ENCODE measurements around the gene TMEM270. TPM values are rescaled to one million over a fixed set of nuclear protein-coding genes. Genes with fewer than 3 reads are reported as not detected.

The TMEM270 gene, protein sequence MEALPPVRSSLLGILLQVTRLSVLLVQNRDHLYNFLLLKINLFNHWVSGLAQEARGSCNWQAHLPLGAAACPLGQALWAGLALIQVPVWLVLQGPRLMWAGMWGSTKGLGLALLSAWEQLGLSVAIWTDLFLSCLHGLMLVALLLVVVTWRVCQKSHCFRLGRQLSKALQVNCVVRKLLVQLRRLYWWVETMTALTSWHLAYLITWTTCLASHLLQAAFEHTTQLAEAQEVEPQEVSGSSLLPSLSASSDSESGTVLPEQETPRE
- total RNA-seq: not detected in 2 replicates
- long read RNA-seq: 0 reads

DNA sequence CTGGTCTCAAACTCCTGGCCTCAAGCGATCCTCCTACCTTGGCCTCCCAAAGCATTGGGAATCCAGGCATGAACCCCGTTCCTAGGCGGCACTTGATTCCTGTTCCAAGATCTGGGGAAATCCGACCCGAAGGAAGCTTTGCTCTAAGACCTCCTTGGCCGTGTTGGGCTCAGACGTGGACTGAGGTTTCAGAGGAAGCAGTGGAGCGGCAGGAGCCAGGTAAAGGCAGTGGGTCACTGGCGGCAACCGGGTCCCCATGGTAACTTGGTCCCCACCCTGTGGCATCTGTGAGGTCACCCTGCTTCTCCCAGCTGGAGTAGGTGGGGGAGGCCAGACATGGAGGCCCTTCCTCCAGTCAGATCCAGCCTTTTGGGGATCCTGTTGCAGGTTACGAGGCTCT, at the start of gene TMEM270:
TSS of gene TMEM270 (plus strand) at position 301 of the 400 bp plus-strand sequence. CDS start at position 337, 36 bp downstream.
- Mint-ChIP-seq H3K9me3 (ENCODE audit: low read depth) (no peaks in the 10 kb centered on the region), H3K4me1 (ENCODE audit: low read depth) (no peaks in the 10 kb centered on the region), H3K27ac (no peak within 1 kb of the TSS), H3K36me3 (ENCODE audit: insufficient read depth) (no peaks in the 10 kb centered on the region), H3K4me3 (ENCODE audit: low read depth) (no peak within 1 kb of the TSS), H3K27me3 (peaks cover 12% of the 10 kb centered on the region)
- TF ChIP-seq, protein P1, sequence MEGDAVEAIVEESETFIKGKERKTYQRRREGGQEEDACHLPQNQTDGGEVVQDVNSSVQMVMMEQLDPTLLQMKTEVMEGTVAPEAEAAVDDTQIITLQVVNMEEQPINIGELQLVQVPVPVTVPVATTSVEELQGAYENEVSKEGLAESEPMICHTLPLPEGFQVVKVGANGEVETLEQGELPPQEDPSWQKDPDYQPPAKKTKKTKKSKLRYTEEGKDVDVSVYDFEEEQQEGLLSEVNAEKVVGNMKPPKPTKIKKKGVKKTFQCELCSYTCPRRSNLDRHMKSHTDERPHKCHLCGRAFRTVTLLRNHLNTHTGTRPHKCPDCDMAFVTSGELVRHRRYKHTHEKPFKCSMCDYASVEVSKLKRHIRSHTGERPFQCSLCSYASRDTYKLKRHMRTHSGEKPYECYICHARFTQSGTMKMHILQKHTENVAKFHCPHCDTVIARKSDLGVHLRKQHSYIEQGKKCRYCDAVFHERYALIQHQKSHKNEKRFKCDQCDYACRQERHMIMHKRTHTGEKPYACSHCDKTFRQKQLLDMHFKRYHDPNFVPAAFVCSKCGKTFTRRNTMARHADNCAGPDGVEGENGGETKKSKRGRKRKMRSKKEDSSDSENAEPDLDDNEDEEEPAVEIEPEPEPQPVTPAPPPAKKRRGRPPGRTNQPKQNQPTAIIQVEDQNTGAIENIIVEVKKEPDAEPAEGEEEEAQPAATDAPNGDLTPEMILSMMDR (IDR thresholded peaks at IDR 0.05; ENCODE audit: unreplicated experiment): no peak
- no peak for DNase-seq (ENCODE audit: low spot score, unreplicated experiment)

DNA sequence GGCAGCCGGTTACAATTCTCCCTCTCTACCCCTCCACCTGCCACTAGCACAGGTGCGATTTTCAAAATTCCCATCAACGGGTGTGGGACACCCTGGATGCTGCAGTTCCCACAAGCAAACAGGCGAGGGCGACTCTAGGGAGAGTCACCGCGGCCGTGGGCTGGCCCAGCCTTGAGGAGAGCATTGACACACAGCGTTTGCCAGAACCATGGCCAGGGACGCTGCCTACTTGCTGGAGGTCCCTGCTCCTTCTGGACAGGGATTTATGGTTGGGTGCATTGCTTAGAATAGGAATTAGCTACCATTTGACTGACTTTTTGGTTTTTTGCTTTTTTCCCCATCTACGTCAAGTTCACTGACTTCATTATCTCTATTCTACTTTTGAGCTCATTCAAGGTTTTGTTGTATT, 49.2 kb upstream of the TMEM270 start:
- Mint-ChIP-seq H3K9me3 (ENCODE audit: low read depth) (no peaks in the 10 kb centered on the region), H3K4me3 (ENCODE audit: low read depth) (no peak overlapping the region), H3K27me3 (peaks cover 3% of the 10 kb centered on the region), H3K27ac (no peak overlapping the region), H3K4me1 (ENCODE audit: low read depth) (peaks cover 2% of the 10 kb centered on the region), H3K36me3 (ENCODE audit: insufficient read depth) (no peaks in the 10 kb centered on the region)
- peak; percentile 60 for DNase-seq (ENCODE audit: low spot score, unreplicated experiment)
- TF ChIP-seq, protein P1 (IDR thresholded peaks at IDR 0.05; ENCODE audit: unreplicated experiment): peak; percentile 77

DNA sequence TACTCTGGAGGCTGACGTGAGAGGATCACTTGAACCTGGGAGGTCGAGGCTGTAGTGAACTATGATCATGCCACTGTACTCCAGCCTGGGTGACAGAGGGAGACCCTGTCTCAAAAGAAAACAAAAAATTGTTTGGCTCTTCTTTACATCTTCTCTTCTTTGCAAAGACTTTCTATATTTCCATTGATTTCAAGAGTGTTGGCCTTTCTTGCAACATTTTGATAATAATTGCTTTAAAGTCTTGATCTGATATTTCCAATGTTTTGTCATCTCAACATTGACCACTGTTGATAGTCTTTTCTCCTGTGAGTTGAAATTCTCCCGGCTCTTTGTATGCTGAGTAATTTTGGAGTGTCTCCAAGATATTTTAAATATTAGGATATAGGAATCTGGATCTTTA, 48.0 kb upstream of the TMEM270 start:
- H3K9me3 Mint-ChIP-seq (ENCODE audit: low read depth): no peaks in the 10 kb centered on the region
- H3K4me3 Mint-ChIP-seq (ENCODE audit: low read depth): no peak overlapping the region
- no peak overlapping the region for H3K27ac Mint-ChIP-seq
- DNase-seq (ENCODE audit: low spot score, unreplicated experiment): no peak
- peaks cover 4% of the 10 kb centered on the region for H3K27me3 Mint-ChIP-seq
- no peaks in the 10 kb centered on the region for H3K36me3 Mint-ChIP-seq (ENCODE audit: insufficient read depth)
- TF ChIP-seq, protein P1 (IDR thresholded peaks at IDR 0.05; ENCODE audit: unreplicated experiment): no peak
- H3K4me1 Mint-ChIP-seq (ENCODE audit: low read depth): peaks cover 2% of the 10 kb centered on the region

DNA sequence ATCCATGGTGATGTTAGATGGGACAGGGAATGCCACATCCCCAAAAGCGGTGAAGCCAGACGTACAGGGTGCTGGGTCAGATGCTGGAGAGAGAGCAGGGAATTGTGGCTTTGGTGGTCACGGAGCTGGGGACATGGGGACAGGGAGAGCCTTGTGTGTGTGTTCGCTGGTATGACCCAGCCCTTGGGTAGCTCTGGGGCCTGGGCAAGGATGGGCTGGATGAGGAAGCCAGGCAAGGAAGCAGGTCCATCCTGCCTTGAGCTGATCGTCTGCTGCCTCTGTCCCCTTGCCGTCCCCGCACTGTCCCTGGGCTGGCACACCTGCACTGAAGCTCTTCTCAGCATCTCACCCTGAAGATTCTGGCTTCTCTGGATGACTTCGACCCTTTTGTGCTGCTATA, 45.5 kb upstream of the TMEM270 start:
- Mint-ChIP-seq H3K36me3 (ENCODE audit: insufficient read depth) (no peaks in the 10 kb centered on the region), H3K4me3 (ENCODE audit: low read depth) (no peak overlapping the region), H3K27me3 (peaks cover 6% of the 10 kb centered on the region), H3K9me3 (ENCODE audit: low read depth) (no peaks in the 10 kb centered on the region), H3K4me1 (ENCODE audit: low read depth) (peaks cover 3% of the 10 kb centered on the region), H3K27ac (peak overlapping the region; percentile 84)
- TF ChIP-seq, protein P1 (IDR thresholded peaks at IDR 0.05; ENCODE audit: unreplicated experiment): no peak
- DNase-seq (ENCODE audit: low spot score, unreplicated experiment): no peak

DNA sequence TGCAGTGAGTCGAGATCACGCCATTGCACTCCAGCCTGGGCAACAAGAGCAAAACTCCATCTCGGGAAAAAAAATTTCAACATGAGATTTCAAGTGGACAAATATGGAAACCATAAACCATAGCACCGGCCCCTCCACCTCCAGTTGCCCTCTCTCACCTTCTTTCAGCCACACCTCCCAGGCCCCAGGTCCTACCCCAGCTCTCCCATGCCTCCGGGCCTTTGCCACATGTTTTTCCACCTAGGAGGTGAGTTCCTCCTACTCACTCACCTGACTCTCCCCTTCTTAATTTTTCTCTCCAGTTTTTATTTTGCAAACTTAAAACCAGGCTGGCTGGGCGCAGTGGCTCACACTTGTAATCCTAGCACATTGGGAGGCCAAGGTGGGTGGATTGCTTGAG, 43.8 kb upstream of the TMEM270 start:
- Mint-ChIP-seq H3K27me3 (peaks cover 7% of the 10 kb centered on the region), H3K4me1 (ENCODE audit: low read depth) (peaks cover 2% of the 10 kb centered on the region), H3K9me3 (ENCODE audit: low read depth) (no peaks in the 10 kb centered on the region), H3K4me3 (ENCODE audit: low read depth) (no peak overlapping the region), H3K27ac (no peak overlapping the region), H3K36me3 (ENCODE audit: insufficient read depth) (no peaks in the 10 kb centered on the region)
- TF ChIP-seq, protein P1 (IDR thresholded peaks at IDR 0.05; ENCODE audit: unreplicated experiment): no peak
- DNase-seq (ENCODE audit: low spot score, unreplicated experiment): no peak
